K562 (cell line): ENCODE results near the gene TDRD3. TPM values are rescaled to one million over a fixed set of nuclear protein-coding genes. Genes with fewer than 3 reads are reported as not detected.

Experiments used
- CBX1 ChIP-seq: sonication (generic); IDR thresholded peaks from 2 replicates; pipeline ENCODE4 v1.6.1; 2016; ENCODE audit warnings: antibody characterized with exemption, low read depth, mild to moderate bottlenecking
- GABPB1 ChIP-seq: sonication (generic); formaldehyde crosslinking; IDR thresholded peaks from 2 replicates; pipeline ENCODE4 v1.8.0; 2022; ENCODE audit warnings: mild to moderate bottlenecking, missing genetic modification reagents
- GTF2E2 ChIP-seq: fragments of 200-800 bp; sonication (Bioruptor generic); IDR thresholded peaks from 2 replicates; pipeline ENCODE4 v1.6.1; 2016; ENCODE audit warnings: missing genetic modification characterization, missing compliant biosample characterization
- HDAC3 ChIP-seq: fragments of 450-650 bp; IDR thresholded peaks from 2 replicates; pipeline ENCODE4 v1.6.1; 2018; ENCODE audit warnings: borderline replicate concordance, mild to moderate bottlenecking, moderate library complexity; ENCODE audit not compliant: partially characterized antibody
- JUNB ChIP-seq: fragments of 450-650 bp; formaldehyde crosslinking; conservative IDR thresholded peaks from 2 replicates; pipeline ENCODE4 v1.4.0; 2020; ENCODE audit warnings: mild to moderate bottlenecking
- L3MBTL2 ChIP-seq: fragments of 450-650 bp; IDR thresholded peaks from 2 replicates; pipeline ENCODE4 v1.6.1; 2016; ENCODE audit warnings: mild to moderate bottlenecking, moderate library complexity
- MAZ ChIP-seq, 2 experiments: fragments of 450-650 bp in 1 of 2; sonication (generic) in 1 of 2; formaldehyde crosslinking; IDR thresholded peaks in 1 of 2; conservative IDR thresholded peaks in 1 of 2; 2 replicates each; pipeline versions ENCODE4 v1.4.0 to v1.5.0; 2020; ENCODE audit warnings: mild to moderate bottlenecking in 1 of 2, missing genetic modification reagents in 1 of 2
- NEUROD1 ChIP-seq: fragments of 150-350 bp; IDR thresholded peaks from 2 replicates; pipeline ENCODE4 v1.6.1; 2014; ENCODE audit warnings: borderline replicate concordance, low read length, low read depth; ENCODE audit not compliant: partially characterized antibody
- NFIC ChIP-seq: fragments of 450-650 bp; IDR thresholded peaks from 2 replicates; pipeline ENCODE4 v1.6.1; 2017; ENCODE audit warnings: mild to moderate bottlenecking, inconsistent platforms
- NFIX ChIP-seq: fragments of 250-450 bp; sonication (Bioruptor Pico); IDR thresholded peaks from 2 replicates; pipeline ENCODE4 v1.4.0; 2020; ENCODE audit warnings: low read depth, mild to moderate bottlenecking, moderate library complexity
- NR2C1 ChIP-seq, 2 experiments: fragments of 450-650 bp; IDR thresholded peaks; 2 replicates each; pipeline ENCODE4 v1.6.1; 2017; ENCODE audit warnings: mild to moderate bottlenecking in 2 of 2, antibody characterized with exemption in 1 of 2, inconsistent platforms in 1 of 2, missing compliant biosample characterization in 1 of 2, missing genetic modification characterization in 1 of 2
- XRCC5 ChIP-seq: fragments of 200-400 bp; formaldehyde crosslinking; IDR thresholded peaks from 2 replicates; pipeline ENCODE4 v1.6.1; 2017; ENCODE audit warnings: low read depth, mild to moderate bottlenecking, low read length
- YY1 ChIP-seq, 3 experiments: IDR thresholded peaks; 2 replicates each; pipeline ENCODE4 v1.6.1; 2011; ENCODE audit warnings: low read length in 2 of 3, mild to moderate bottlenecking in 2 of 3, moderate library complexity in 2 of 3, borderline replicate concordance in 1 of 3, control low read depth in 1 of 3, low read depth in 1 of 3; ENCODE audit not compliant: insufficient read depth in 3 of 3, insufficient replicate concordance in 2 of 3, control insufficient read depth in 1 of 3, insufficient read length in 1 of 3; ENCODE audit errors: extremely low read depth in 1 of 3
- ZNF184 ChIP-seq: sonication (generic); formaldehyde crosslinking; IDR thresholded peaks from 2 replicates; pipeline ENCODE4 v1.5.0; 2020; ENCODE audit warnings: missing genetic modification reagents
- ZNF274 ChIP-seq: IDR thresholded peaks from 2 replicates; pipeline ENCODE4 v1.6.1; 2011; ENCODE audit warnings: low read depth, mild to moderate bottlenecking, low read length, moderate library complexity, borderline replicate concordance
- ZNF277 ChIP-seq: fragments of 250-450 bp; sonication (Bioruptor Pico); IDR thresholded peaks from 2 replicates; pipeline ENCODE4 v1.8.0; 2022; ENCODE audit warnings: inconsistent platforms, mild to moderate bottlenecking, moderate library complexity, borderline replicate concordance
- ZNF282 ChIP-seq: sonication (generic); formaldehyde crosslinking; IDR thresholded peaks from 2 replicates; pipeline ENCODE4 v1.8.1; 2023; ENCODE audit warnings: missing genetic modification reagents
- ZNF511 ChIP-seq: sonication (generic); formaldehyde crosslinking; IDR thresholded peaks from 2 replicates; pipeline ENCODE4 v1.8.0; 2022; ENCODE audit warnings: mild to moderate bottlenecking, missing genetic modification reagents
- polyA plus RNA-seq, 8 experiments: library from polyadenylated mRNA; depleted of rRNA in 4 of 8; stranded (reverse) in 5 of 8; unstranded in 3 of 8; fragments of >200 nt; fragmentation: Nextera tagmentation in 2 of 8; fragmentation: Illumina TruSeq in 1 of 8; extraction: Ambion mirVana in 2 of 8; extraction: Trizol in 1 of 8; gene quantifications; 2 replicates each; pipeline versions ENCODE4 v1.2.1 to v1.2.3, GENCODE V29; 2011 to 2014; ENCODE audit warnings: inconsistent platforms in 1 of 8, missing spikeins in 1 of 8
- total RNA-seq, 7 experiments: library from RNA; depleted of rRNA in 6 of 7; stranded (reverse); fragments of >200 nt in 6 of 7; fragmentation: Illumina TruSeq in 2 of 7; extraction: Trizol in 2 of 7; gene quantifications; 2 replicates each; pipeline versions ENCODE4 v1.2.1 to v1.2.3, GENCODE V29; 2011 to 2021; ENCODE audit warnings: low replicate concordance in 1 of 7
- TF ChIP-seq, protein P1 (sequence below): fragments of 450-650 bp; formaldehyde crosslinking; IDR thresholded peaks from 2 replicates; pipeline ENCODE4 v1.4.0; 2020; ENCODE audit warnings: mild to moderate bottlenecking, moderate library complexity
- TF ChIP-seq, protein P2 (sequence below), 3 experiments: IDR thresholded peaks in 2 of 3; conservative IDR thresholded peaks in 1 of 3; 2 replicates each; pipeline ENCODE4 v1.5.1; 2011 to 2012; ENCODE audit warnings: low read length in 3 of 3, mild to moderate bottlenecking in 3 of 3, control low read depth in 2 of 3, improper control_type of control experiment in 1 of 3, inconsistent platforms in 1 of 3, low read depth in 1 of 3, mixed read lengths in 1 of 3, moderate library complexity in 1 of 3; ENCODE audit not compliant: insufficient read depth in 2 of 3

Gene TDRD3
- total and polyA plus RNA-seq, 9 of the 15 experiments (the other 6 are each of a cell fraction or from before 2014, with no cell fraction given): 3.6 to 16.4 (median 9.5) TPM

- TF ChIP-seq XRCC5 (peak; percentile 14; the same call in 1 of the 2 replicates), ZNF282 (no peak), L3MBTL2 (peak; percentile 81), ZNF511 (CRISPR knock-in tag) (peak; percentile 41; the same call in 1 of the 2 replicates), HDAC3 (peak; percentile 40), MAZ (CRISPR knock-in tag; conservative IDR thresholded peaks at IDR 0.05 in 1 of 2, IDR thresholded peaks at IDR 0.05 in 1 of 2) (peak; percentile 30 to 36; a peak in 1 of 4 replicates), NFIX (CRISPR knock-in tag) (no peak), NFIC (0 out of 2 replicates have a peak, but pooled peaks have one; percentile 13), YY1 (IDR thresholded peaks at IDR 0.05; ENCODE audit: borderline replicate concordance in 1 of 3, control insufficient read depth in 1 of 3, extremely low read depth in 1 of 3, insufficient read depth in 3 of 3, insufficient read length in 1 of 3, insufficient replicate concordance in 2 of 3, low read depth in 1 of 3, low read length in 2 of 3) (peak in 1 of 3 experiments; percentile 52), JUNB (CRISPR knock-in tag) (no peak), NR2C1 (IDR thresholded peaks at IDR 0.05) (peak; percentile 28; the same call in 1 of the 2 replicates), NR2C1 (tag; IDR thresholded peaks at IDR 0.05) (0 out of 2 replicates have a peak, but pooled peaks have one; percentile 13), GABPB1 (CRISPR knock-in tag) (0 out of 2 replicates have a peak, but pooled peaks have one; percentile 45), NEUROD1 (peak; percentile 65), CBX1 (peak; percentile 40; the same call in 1 of the 2 replicates), GTF2E2 (tag) (no peak), ZNF184 (CRISPR knock-in tag) (no peak), ZNF274 (no peak), ZNF277 (no peak)
- TF ChIP-seq, protein P1, sequence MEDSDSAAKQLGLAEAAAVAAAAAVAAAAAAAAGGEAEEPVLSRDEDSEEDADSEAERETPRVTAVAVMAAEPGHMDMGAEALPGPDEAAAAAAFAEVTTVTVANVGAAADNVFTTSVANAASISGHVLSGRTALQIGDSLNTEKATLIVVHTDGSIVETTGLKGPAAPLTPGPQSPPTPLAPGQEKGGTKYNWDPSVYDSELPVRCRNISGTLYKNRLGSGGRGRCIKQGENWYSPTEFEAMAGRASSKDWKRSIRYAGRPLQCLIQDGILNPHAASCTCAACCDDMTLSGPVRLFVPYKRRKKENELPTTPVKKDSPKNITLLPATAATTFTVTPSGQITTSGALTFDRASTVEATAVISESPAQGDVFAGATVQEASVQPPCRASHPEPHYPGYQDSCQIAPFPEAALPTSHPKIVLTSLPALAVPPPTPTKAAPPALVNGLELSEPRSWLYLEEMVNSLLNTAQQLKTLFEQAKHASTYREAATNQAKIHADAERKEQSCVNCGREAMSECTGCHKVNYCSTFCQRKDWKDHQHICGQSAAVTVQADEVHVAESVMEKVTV (CRISPR knock-in tag): no peak
- TF ChIP-seq, protein P2, sequence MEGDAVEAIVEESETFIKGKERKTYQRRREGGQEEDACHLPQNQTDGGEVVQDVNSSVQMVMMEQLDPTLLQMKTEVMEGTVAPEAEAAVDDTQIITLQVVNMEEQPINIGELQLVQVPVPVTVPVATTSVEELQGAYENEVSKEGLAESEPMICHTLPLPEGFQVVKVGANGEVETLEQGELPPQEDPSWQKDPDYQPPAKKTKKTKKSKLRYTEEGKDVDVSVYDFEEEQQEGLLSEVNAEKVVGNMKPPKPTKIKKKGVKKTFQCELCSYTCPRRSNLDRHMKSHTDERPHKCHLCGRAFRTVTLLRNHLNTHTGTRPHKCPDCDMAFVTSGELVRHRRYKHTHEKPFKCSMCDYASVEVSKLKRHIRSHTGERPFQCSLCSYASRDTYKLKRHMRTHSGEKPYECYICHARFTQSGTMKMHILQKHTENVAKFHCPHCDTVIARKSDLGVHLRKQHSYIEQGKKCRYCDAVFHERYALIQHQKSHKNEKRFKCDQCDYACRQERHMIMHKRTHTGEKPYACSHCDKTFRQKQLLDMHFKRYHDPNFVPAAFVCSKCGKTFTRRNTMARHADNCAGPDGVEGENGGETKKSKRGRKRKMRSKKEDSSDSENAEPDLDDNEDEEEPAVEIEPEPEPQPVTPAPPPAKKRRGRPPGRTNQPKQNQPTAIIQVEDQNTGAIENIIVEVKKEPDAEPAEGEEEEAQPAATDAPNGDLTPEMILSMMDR (IDR thresholded peaks at IDR 0.05 in 2 of 3, conservative IDR thresholded peaks at IDR 0.05 in 1 of 3; ENCODE audit: insufficient read depth in 2 of 3, low read depth in 1 of 3, low read length in 3 of 3): peak; percentile 71 to 82 (median 72)
Measured at GRCh38 chr13:60396783-60397703, at the start of gene TDRD3 (continued).
